CD4-positive, alpha-beta T cell (primary cell): ENCODE results near the gene TEDC1. TPM values are rescaled to one million over a fixed set of nuclear protein-coding genes. Genes with fewer than 3 reads are reported as not detected.

ENCODE experiments used
- ATAC-seq: fragments of 200-7000 bp; cut with Tn5 transposase; one replicate; pipeline ENCODE4 v1.10.0; 2022; ENCODE audit warnings: mild to moderate bottlenecking; ENCODE audit not compliant: poor library complexity
- CTCF ChIA-PET: fragments of 350-600 bp; sonication (Branson Sonifier 250); formaldehyde crosslinking; loops from one replicate; lab custom pipeline; 2021; ENCODE audit warnings: antibody characterized with exemption, inconsistent platforms; lab: Charles Lee
- POLR2A ChIA-PET: fragments of 350-600 bp; sonication (Branson Sonifier 250); formaldehyde crosslinking; loops from one replicate; lab custom pipeline; 2021; ENCODE audit warnings: antibody characterized with exemption, inconsistent platforms; lab: Charles Lee
- DNase-seq, 14 experiments: peaks; one replicate each; pipeline ENCODE4 v3.0.0-alpha.2; 2013 to 2020; ENCODE audit warnings: mixed read lengths in 2 of 14
- H3K27ac ChIP-seq, 2 donors: one replicate each; pipeline versions ENCODE4 v1.5.1 to v1.7.0; 2013; ENCODE audit warnings: low read length in 2 of 2, low read depth in 1 of 2, mild to moderate bottlenecking in 1 of 2
- H3K27me3 ChIP-seq, 2 experiments: 1 replicate in 1 of 2; 2 replicates in 1 of 2; pipeline versions ENCODE4 v1.6.1 to v1.7.0; 2013; ENCODE audit warnings: low read length in 2 of 2, control low read depth in 1 of 2, mild to moderate bottlenecking in 1 of 2, moderate library complexity in 1 of 2; ENCODE audit not compliant: insufficient read depth in 2 of 2, control insufficient read depth in 1 of 2
- H3K36me3 ChIP-seq: one replicate; pipeline ENCODE4 v1.6.1; 2013; ENCODE audit warnings: low read length, control low read depth; ENCODE audit not compliant: insufficient read depth
- H3K4me1 ChIP-seq: one replicate; pipeline ENCODE4 v1.6.1; 2013; ENCODE audit warnings: low read length, control low read depth; ENCODE audit not compliant: insufficient read depth
- H3K4me3 ChIP-seq: one replicate; pipeline ENCODE4 v1.5.1; 2013; ENCODE audit warnings: mild to moderate bottlenecking, low read length, moderate library complexity
- H3K9me3 ChIP-seq, 2 experiments: 1 replicate in 1 of 2; 2 replicates in 1 of 2; pipeline versions ENCODE4 v1.6.1 to v1.7.0; 2013; ENCODE audit warnings: low read length in 2 of 2, mild to moderate bottlenecking in 2 of 2, control low read depth in 1 of 2, moderate library complexity in 1 of 2; ENCODE audit not compliant: control insufficient read depth in 1 of 2, insufficient read depth in 1 of 2
- H3K27ac Mint-ChIP-seq: one replicate; pipeline ENCODE4 v1.8.0; 2020; ENCODE audit warnings: mixed read lengths
- H3K27me3 Mint-ChIP-seq: one replicate; pipeline ENCODE4 v1.8.0; 2021; ENCODE audit warnings: mixed read lengths
- H3K36me3 Mint-ChIP-seq: one replicate; pipeline ENCODE4 v1.8.0; 2021; ENCODE audit warnings: low read depth, mixed read lengths
- H3K4me1 Mint-ChIP-seq: one replicate; pipeline ENCODE4 v1.8.0; 2021; ENCODE audit warnings: low read depth, mixed read lengths
- H3K4me3 Mint-ChIP-seq: one replicate; pipeline ENCODE4 v1.8.0; 2020; ENCODE audit warnings: mild to moderate bottlenecking, mixed read lengths
- H3K9me3 Mint-ChIP-seq: one replicate; pipeline ENCODE4 v1.8.0; 2020; ENCODE audit warnings: mixed read lengths
- CTCF ChIP-seq: fragments of 200-600 bp; IDR thresholded peaks from one replicate; pipeline ENCODE4 v1.8.0; 2022; ENCODE audit warnings: antibody characterized with exemption, mild to moderate bottlenecking
- intact Hi-C, 2 experiments: fragments of 100-400 bp; cut with DNase I in 1 of 2; cut with micrococcal nuclease in 1 of 2; formaldehyde crosslinking; loops; one replicate each; pipeline versions ENCODE4 v1.15.1 to v1.9.0; 2023 to 2025; cut with DNase I, micrococcal nuclease
- total RNA-seq, 174 experiments: library from RNA in 2 of 174; stranded (reverse) in 2 of 174; gene quantifications; one replicate each; pipeline ENCODE4 v1.2.3 and lab custom pipeline; 2021 to 2026

Gene TEDC1
- total RNA-seq, 2 experiments from 2014 or later = 102 to 108 TPM

DNA sequence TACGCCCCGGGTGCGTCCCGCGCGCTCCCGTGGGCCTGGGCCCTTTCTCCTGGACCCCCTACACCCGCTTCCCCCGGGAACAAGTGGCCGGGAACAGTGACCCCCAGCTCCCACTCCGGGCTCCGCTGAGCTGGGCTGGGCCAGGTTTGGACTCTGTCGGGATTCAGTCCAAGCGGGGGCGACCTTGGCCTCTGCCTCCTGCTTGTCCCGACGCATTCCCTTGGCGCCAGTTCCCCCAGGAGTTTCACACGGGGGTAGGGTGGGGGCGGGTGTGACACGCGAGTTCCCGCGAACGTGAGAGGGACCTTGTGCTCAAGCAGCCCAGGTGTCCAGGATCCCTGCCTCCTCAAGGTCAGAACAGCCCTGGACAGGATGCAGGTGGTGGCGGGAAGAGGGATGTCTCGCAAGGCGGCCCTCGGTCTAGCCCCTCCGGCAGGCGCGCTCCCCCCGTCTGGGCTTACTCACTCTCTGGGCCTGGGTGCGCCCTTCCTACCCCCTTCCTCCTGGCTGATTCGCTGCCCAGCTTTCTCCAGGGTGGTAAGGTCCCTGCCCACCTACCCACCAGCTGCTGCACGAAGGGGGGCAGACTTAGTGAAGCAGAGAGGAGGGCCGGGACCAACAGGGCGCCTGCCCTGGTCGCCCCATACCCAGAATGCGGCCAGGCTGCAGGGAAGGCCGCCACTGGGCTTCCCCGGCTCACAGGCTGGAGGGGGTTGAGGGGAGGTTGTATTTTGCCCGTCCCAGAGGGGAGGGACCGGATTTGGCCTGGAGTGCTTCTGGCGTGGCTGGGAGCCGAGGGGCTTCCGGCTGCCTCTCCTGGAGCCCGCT, 15.6 kb upstream of the TEDC1 start:
- CTCF ChIA-PET = interaction anchor here (2.7 kb wide), 1 partner anchor 14 kb away, joined by 12 read pairs; no protein-coding TSS in a partner anchor
- no peaks in the 10 kb centered on the region for H3K36me3 Mint-ChIP-seq
- peaks cover 10% of the 10 kb centered on the region in 2 experiments for H3K27me3 ChIP-seq
- ATAC-seq (no peak), DNase-seq (peak in 3 of 14 experiments; percentile 33 to 38 (median 34))
- H3K9me3 ChIP-seq = peaks cover 0 to 22% of the 10 kb centered on the region in 2 experiments
- intact Hi-C loops = no loop called here
- TF ChIP-seq CTCF = no peak
- H3K27ac Mint-ChIP-seq = no peak overlapping the region
- POLR2A ChIA-PET = interaction anchor here (1.3 to 7.7 kb wide), 2 partner anchors 15 to 183 kb away, joined by 3 to 154 read pairs; partner anchors contain the start of gene TEDC1
- peak overlapping the region; percentile 44 for H3K4me3 ChIP-seq
- no peak overlapping the region for H3K27ac ChIP-seq
- no peaks in the 10 kb centered on the region for H3K9me3 Mint-ChIP-seq
- H3K36me3 ChIP-seq = no peaks in the 10 kb centered on the region
- peaks cover 27% of the 10 kb centered on the region for H3K4me1 Mint-ChIP-seq
- peaks cover 71% of the 10 kb centered on the region for H3K4me1 ChIP-seq
- peak overlapping the region; percentile 25 for H3K4me3 Mint-ChIP-seq
- no peaks in the 10 kb centered on the region for H3K27me3 Mint-ChIP-seq

DNA sequence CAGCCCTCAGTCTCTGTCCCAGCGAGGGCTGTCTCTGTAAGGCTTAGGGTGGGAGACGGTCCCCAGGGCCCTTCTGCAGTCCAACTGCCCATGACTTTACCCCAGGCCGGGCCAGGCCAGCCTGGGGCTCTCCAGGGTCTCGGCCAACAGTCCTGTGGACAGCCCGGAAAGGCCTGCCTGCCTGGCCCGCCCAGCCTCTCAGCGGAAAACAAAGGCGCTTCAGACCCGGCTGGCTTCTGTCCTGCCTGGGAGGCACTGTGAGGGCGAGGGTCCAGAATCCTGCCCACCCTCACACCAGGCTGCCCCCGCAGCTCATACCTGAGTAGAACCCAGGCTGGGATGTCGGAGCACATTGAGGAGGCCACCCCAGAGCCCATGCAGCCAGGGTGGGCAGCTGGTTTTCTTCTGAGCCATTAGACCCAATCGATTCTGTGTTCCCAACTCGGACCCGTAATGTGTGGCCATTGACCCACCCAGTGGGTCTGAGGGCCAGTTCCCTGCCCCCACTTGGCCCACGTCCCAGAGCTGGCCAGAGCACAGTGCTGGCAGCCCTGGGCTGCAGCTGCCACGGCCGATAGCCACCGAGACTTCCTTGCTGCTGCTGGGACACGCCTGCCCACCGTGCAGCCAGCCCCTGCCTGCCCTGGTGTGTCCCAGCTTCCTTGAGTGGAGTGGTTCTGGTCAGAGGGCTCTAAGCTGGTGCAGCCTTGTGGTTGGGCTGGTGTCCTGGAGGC, 14.8 kb upstream of the TEDC1 start:
- Mint-ChIP-seq H3K4me3 (peak overlapping the region; percentile 84), H3K27me3 (no peaks in the 10 kb centered on the region), H3K27ac (peak overlapping the region; percentile 72), H3K36me3 (no peaks in the 10 kb centered on the region), H3K4me1 (peaks cover 35% of the 10 kb centered on the region), H3K9me3 (no peaks in the 10 kb centered on the region)
- Histone ChIP-seq H3K9me3 (peaks cover 0 to 22% of the 10 kb centered on the region in 2 experiments), H3K4me3 (peak overlapping the region; percentile 44), H3K27ac (no peak overlapping the region), H3K36me3 (no peaks in the 10 kb centered on the region), H3K27me3 (peaks cover 10% of the 10 kb centered on the region in 2 experiments), H3K4me1 (peaks cover 78% of the 10 kb centered on the region)
- ChIA-PET POLR2A (interaction anchor here (1.0 to 7.7 kb wide), 3 partner anchors 14 to 184 kb away, joined by 3 to 154 read pairs (median 4); partner anchors contain the start of genes PACS2 and TEDC1), CTCF (interaction anchor here (2.7 kb wide), 1 partner anchor 14 kb away, joined by 12 read pairs; no protein-coding TSS in a partner anchor)
- intact Hi-C loops = no loop called here
- peak in 1 of 14 experiments; percentile 30 for DNase-seq
- no peak for ATAC-seq
- TF ChIP-seq CTCF = no peak
